Stimulated activated CD4-positive, alpha-beta T cell treated with anti-CD3 and anti-CD28 coated beads, Interleukin-15, amount 100 ng/mL, for 1 hour (primary cell): ENCODE results near the gene CD53.

Experiments
- DNase-seq, 2 donors: peaks; one replicate each; pipeline ENCODE4 v3.0.0-alpha.2; 2020; ENCODE audit warnings: low read depth in 1 of 2, low spot score in 1 of 2

CD53 gene

DNA sequence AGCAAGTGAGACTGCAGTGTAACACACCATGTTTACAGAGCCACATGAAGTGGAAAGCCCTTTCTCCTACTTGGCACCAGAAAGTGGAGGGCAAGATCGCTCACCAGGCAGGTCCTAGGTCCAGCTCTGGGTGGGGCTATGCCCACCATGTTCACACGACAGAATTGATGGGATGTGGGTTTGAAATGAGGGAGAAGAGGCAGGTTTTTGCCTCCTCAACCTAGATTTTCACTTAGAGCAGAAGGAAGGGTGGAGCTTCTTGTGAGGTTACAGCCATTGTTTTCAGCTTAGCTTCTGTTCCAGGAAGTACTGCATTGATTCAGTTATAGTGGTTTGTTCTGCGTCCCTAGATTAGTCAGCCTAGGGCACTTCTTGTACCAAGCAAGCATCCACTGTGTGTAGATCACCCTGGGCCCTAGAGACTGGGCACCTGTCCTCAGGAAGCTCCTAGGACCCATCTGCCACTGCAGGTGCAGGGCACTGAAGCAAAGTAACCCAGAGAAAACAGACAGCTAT is 2.3 kb downstream of the CD53 start:
- DNase-seq = no peak

- no peak for DNase-seq
These were observed 3.9 kb downstream of the CD53 start for GRCh38 chr1:110876748-110877341.

DNA sequence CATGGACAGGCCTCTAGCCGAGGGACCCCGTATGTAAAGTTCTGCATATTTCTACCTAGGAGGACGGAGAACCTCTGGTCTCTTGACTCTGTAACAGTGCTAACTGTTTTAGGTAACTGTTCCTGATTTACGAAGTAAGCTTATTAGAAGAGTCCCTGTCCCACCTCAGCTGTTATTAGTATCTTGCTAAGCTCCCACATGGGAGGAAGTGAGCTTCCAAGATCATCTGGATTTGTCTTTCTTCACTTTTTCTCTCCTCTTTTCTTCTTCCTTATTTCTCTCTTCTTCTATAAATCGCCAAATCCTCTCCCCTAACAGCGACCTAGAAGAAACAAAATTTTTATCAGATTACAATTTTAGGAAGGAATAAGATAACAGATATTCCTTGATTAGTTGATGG is 4.4 kb downstream of the CD53 start:
- DNase-seq = no peak

DNA sequence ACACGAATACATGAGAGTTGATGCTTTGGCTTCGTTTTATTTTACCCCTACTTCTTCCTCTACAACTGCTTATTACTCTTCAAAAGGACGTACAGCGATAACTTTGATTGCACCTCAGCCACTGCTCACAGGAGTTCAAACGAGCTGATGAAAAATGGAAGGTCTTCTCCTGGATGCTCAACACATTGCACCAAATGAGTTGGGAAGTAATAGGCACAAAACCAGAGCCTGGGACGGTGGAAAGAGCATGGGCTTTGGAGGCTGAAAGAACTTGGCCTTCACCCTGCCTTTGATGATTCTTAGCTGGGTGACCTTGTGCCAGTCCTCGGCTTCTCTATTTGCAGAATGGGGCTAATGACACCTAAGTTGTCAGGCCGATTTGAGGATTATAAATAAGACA is 4.8 kb downstream of the CD53 start:
- DNase-seq = no peak

DNA sequence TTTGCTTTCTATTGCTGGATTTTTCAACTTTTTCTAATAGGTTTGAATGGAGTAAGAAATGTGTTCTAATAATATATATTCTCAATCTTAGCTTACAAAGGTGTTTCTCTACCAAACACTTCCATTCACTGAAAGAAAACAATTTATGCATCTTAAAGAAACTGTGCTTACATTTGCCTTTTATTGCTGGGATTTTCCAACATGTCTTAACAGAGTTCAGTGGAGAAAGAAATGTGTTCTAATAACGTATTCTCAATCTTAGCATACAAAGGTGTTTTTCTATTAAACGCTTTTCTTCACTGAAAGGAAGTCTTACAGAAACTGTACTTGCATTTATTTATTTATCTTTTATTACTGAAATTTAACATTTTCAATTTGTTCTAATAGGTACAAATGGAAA is 5.6 kb downstream of the CD53 start:
- no peak for DNase-seq

DNA sequence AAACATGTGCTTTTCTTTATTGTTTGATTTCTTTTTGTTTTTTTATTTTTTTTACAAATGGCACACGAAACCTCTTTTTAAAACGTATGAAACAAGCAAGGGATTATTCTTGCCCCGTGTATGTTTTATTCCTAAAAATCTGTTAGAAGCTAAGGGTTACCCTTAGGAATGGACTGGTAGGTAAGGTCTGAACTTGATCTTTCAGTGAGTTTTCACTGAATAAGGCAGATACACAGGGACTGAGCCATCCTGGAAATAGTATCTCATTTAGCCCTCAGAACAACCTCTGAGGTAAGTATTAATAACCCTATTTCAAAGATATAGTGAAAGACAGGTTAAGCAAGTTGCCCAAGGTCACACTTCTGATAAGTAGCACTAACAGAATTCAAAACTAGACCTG is 6.0 kb downstream of the CD53 start:
- DNase-seq = no peak

DNA sequence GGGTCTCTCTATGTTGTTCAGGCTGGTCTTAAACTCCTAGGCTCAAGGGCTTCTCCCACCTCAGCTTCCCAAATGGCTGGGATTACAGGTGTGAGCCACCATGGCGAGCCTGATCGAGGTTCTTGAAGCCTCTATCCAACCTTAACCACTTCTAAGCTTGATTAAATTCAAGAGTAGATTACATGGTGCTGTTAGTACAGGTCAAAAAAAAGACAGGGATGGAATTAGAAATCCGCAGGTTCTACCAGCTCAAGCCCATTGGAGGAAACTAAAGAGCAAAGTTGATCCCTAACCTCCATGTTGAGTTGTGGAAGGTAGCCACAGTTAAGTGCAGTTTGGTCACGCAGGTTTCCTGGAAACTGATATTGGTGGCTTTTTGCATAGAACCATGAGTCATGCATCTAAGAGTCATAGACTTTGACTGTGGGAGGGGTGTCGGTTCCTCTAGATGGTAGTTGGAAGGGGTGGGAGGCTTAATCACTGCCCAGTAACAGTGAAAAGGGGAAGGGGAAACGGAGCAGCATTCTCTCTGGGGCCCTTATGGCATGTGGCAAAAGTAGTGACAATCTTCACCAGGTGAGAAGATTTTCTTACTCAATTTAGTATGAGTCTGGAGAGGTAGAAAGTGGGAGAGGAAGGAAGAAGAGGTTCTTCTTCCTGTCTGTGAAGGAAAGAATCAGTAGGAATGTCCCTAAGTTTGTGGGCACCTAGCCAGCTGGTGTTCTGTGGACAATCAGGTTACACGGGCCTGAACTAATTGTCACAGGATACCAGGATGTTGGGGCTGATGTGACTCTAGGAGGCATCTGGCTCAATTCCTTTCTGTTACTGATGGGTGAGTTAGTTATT is 7.0 kb downstream of the CD53 start:
- peak in 1 of 2 donors; percentile 28 for DNase-seq

- no peak for DNase-seq
These were observed 7.9 kb downstream of the CD53 start for GRCh38 chr1:110880708-110881374.

DNA sequence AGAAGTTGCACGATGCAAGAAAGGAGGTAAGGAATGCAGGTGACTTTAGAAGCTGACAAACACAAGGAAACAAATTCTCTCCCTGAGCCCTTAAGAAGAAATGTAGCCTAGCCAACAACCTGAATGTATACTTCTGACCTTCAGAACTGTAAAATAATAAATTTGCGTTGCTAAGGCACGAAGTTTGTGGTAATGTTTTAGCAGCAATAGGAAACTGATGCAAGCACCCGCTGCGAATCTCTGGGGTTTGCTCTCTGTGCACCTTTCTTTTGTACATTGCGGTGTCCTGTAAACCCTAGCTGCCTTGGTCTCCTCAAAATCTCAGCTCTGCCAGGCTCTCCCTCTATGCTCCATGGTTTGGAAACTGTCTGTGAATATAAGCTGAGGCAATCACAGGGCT is 15.1 kb downstream of the CD53 start:
- DNase-seq = no peak

- no peak for DNase-seq
These were observed 15.7 kb downstream of the CD53 start for GRCh38 chr1:110888641-110889040.

GRCh38 chr1:110890474-110891196 is 17.7 kb downstream of the CD53 start:
- no peak for DNase-seq

DNA sequence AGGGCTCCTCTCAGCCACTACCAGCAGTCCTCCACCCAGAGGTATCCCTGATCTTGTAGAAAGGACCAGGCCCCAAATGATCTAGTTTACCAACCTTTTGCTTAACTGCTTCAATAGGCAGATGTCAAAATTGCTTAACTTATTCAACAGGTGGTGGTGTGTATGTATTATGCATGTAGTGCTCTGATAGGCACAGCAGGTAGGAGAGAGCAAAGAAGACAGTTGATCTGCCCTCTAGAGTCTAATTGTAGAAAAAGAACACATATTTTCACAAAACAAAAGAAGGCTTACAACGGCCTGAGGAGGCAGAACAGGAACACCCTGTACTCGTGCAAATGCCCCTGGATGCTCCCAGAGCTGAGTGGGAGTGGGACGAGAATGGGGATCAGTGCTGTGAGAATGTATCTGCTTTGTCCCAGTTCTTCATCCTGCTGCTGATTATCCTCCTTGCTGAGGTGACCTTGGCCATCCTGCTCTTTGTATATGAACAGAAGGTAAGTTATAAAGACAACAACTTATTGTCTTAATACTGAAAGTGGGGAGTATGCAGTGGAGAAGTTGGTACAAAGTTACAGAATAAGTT is 21.1 kb downstream of the CD53 start:
- DNase-seq = no peak

DNA sequence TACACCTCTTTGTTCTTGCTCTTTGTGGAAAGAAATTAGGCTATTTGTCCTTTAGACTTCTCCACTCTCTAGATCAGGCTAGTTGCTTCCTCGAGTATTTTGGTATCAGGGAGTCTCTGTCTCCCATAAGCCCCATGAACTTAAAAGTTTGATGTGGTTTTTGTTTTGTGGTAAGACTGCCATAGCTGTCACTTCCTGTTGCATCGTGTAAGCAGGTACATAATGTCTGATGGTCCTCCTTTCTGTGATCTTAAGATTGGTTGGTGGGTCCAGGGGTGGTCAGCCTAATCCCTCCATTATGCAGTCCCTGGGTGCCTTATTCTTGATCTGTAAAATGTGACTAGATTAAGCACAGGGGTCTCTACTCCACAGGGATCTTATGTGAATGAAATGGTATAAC is 23.1 kb downstream of the CD53 start:
- no peak for DNase-seq

DNA sequence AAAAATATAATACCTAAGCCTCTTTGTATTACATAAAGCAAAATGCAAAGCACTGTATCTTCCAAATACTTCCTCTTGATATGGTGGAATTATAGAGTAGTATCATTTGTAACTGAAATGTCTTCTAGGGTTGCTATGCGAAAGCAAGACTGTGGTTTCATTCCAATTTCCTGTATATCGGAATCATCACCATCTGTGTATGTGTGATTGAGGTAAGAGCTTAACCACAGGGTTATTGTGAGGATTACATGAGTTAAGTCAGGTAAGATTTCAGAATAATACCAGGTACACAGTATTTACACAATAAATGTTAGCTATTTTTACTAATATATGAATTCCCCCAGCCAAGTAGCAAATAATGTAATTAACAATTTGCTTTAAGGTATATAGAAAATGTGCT is 24.7 kb downstream of the CD53 start:
- no peak for DNase-seq

DNA sequence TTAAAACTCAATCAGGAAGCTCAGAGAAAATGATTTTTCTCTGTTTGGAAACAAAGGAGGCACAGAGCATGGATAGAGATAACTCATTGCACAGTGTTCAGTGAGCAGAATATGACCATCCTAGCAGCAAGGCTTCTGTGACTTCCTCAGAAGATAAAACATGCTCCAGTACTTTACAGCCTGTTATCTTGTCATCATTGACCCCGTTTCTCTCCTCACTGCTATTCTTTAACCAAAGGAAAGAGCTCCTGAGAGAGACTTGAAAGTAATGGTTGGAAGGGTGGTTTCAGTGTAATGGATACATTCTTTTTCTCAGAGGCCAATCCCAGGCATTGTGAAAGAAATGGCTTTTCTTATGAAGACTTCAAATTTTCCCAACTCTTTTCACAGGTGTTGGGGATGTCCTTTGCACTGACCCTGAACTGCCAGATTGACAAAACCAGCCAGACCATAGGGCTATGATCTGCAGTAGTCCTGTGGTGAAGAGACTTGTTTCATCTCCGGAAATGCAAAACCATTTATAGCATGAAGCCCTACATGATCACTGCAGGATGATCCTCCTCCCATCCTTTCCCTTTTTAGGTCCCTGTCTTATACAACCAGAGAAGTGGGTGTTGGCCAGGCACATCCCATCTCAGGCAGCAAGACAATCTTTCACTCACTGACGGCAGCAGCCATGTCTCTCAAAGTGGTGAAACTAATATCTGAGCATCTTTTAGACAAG is 25.9 kb downstream of the CD53 start:
- DNase-seq = no peak

DNA sequence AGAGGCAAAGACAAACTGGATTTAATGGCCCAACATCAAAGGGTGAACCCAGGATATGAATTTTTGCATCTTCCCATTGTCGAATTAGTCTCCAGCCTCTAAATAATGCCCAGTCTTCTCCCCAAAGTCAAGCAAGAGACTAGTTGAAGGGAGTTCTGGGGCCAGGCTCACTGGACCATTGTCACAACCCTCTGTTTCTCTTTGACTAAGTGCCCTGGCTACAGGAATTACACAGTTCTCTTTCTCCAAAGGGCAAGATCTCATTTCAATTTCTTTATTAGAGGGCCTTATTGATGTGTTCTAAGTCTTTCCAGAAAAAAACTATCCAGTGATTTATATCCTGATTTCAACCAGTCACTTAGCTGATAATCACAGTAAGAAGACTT is 26.5 kb downstream of the CD53 start:
- DNase-seq = no peak

GRCh38 chr1:110902820-110903463 is 30.0 kb downstream of the CD53 start:
- no peak for DNase-seq

DNA sequence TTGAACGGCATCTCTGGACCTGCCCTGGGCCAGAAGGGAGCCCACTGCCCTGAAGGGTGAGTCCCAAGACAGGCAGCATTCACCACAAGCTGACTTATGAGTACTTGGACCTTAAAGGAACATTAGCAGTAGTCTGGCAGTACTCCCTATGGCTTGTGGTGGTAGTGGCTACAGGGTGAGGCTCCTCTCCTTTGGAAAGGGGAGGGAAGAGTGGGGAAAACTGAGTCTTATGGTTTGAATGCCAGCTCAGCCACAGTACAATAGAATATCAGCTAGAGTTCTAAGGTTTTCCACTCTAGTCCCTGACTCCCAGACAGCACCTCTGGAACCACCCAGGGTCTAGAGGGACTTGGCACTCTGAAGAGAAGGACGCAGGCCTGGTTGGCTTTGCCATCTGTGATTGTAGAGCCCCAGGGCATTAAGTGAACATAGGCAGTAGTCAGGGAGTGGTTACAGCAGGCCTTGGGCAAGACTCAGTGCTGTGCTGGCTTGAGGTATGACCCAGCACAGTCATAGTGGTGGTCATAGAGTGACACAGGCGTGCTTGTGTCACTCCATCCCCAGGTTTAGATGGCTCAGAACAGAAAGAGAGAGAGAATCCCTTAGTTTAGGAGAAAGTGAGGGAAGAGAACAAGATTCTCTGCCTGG is 31.0 kb downstream of the CD53 start:
- no peak for DNase-seq

DNA sequence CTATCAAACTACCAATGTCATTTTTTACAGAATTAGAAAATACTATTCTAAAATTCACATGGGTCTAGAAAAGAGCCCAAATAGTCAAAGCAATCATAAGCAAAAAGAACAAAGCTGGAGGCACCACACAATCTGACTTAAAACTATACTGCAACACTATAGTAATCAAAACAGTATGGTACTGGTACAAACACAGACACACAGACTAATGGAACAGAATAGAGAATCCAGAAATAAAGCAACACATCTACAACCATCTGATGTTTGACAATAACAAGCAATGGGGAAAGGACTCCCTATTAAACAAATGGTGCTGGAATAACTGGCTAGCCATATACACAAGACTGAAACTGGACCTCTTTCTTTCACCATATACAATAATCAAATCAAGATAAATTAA is 39.8 kb downstream of the CD53 start:
- no peak for DNase-seq

DNA sequence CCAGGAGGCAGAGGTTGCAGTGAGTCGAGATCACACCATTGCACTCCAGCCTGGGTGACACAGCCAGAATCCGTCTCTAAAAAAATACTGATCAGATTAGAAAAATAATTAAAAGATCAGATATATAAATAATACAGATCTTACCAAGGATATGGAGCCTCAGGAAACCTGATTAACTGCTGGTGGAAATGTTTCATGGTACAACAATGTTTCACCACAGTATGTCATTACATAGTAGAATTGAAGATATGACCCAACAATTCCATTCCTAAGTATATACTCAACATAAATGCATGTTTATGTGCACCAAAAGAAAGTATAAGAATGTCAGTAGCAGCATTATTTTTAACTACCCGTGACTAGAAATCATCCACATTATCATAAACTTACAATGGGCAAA is 41.7 kb downstream of the CD53 start:
- no peak for DNase-seq
